Urothelium cell line (cell line): ENCODE results near the gene DDX49.
"Not testable (repeated sequence)": the region's sequence is repeated elsewhere in the genome, so short reads cannot be mapped to it uniquely, and the experiment has no call there.

ENCODE experiments used
- DNase-seq: peaks from one replicate; pipeline ENCODE4 v3.0.0; 2011; ENCODE audit warnings: low spot score, mixed read lengths
- FAIRE-seq: peaks from 2 replicates; lab custom pipeline; 2011; peaks lifted over from hg19 to GRCh38; lab: Jason Lieb, UNC

The DDX49 gene

DNA sequence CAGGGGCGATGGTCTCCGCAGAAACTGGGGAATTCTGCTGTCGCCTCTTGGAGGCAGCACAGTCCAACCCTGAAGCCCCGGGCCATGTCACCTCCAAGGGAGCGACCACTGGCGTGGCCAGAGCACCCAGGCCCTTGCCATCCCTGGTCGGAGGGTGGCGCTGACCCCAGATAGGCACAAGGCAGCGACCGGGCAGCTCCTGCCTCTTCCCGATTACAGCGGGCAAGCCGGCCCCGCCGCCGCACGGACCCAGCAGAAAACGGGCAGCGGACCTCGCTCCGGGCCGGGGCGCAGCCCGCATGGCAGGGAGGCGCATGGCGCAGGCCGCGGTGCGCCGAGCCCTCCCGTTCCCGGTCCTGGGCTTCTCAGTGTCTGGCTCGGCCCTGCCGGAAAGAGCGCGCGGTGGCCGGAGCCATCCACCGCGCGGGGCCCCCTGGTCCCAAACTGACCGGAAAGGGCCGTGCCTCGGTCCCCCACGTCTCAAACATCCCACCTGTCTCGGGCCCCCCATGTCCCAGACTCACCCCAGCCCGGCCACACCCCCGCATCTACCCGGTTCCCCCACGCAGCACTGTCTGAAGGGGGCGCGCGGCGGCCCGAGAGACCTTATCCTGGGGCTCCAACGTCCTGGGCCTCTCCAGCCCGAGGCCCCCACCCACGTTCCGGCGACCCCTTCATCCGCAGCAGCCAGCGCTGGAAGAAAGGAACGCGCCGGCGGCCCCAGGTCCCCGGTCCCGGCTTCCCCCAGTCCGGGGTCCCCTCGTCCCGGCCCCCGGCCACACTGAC is 24.3 kb upstream of the DDX49 start:
- FAIRE-seq (no peak), DNase-seq (peak; percentile 58)

DNA sequence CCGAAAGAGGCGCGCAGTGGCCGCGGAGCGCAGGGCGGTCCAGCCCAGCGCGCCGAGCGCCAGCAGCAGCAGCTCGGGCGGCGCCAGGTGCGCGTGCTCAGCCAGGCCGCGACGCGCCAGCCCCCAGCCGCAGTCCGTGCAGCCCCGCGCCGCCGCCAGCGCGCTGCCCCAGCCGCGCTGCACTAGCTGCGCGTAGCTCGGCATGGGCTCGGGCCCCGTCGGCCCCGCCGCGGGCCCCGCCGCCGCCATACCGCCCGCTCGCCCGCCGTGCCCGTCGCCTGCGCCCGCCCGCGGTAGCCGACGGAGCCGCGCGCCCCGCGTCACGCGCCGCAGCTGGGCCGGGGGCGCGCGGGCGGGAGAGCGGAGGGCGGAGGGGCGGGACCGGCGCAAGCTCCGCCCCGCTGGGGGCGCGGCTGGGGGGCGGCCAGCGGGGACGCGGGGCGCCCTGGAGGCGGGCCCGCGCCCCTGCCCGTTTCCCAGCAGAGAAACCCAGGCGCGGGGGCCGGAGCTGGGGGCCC is 23.6 kb upstream of the DDX49 start, which contains the start of gene CERS1:
Gene CERS1 (minus strand): TSS at position 335 of the 518 bp plus-strand sequence. CDS start 86 bp downstream, at position 249.
- peak; percentile 64 for DNase-seq
- FAIRE-seq, result no peak

DNA sequence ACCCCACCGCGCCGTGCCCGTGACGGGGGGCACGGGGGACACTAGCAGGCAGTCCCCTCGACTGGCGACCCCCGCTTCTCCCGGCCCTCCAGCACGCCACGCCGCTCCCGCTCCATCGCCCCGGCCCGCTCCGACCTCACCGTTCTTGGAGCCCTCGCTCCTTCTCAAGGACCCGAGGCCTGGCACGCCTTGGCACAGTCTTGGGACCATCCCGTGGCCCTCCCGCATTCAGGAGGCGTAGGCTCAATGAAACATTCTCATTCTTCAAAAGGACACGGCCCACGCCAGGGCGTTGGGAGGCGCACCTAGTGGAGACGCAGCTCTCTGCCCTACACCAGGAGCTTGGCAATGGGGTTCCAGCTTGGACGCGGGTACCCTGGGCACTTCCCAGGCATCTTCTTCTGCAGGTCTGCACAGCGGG is 23.1 kb upstream of the DDX49 start:
- DNase-seq (no peak), FAIRE-seq (no peak)

DNA sequence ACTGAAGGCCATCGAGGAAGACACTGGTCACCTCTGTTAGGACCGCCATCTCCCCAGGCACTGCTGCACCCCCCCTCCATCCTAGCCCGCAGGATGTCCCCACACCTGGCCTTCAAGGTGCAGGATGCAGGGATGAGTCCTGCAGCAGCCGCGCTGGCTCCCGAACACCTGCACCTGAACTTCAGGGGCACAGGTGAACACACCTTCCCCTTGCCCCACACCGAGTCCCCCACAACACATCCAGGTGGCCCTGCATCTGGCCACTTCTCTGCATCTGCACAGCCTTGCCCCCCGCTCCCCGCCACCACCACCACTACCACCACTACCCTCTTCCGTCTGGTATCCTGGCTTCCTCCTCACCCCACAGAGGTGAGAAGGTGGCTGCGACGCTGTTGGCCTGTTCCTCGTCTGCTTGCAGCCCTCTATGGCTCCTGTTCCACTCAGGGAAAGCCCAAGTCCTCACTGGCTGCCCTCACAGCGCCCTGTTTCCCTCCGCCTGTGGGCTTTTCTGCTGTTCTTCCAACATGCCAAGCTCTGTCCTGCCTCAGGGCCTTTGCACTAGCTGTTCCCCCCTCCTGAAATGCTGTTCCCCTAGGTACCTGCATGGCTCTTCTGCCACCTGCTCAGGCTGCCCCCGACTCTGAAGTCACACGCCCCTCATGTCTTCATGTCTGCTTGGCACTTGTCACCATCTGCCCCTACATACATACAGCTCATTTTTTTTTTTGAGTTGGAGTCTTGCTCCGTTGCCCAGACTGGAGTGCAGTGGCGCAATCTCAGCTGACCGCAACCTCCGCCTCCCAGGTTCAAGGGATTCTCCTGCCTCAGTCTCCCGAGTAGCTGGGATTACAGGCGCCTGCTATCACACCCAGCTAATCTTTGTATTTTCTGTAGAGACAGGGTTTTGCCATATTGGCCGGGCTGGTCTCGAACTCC is 22.2 kb upstream of the DDX49 start:
- FAIRE-seq (no peak), DNase-seq (no peak)

DNA sequence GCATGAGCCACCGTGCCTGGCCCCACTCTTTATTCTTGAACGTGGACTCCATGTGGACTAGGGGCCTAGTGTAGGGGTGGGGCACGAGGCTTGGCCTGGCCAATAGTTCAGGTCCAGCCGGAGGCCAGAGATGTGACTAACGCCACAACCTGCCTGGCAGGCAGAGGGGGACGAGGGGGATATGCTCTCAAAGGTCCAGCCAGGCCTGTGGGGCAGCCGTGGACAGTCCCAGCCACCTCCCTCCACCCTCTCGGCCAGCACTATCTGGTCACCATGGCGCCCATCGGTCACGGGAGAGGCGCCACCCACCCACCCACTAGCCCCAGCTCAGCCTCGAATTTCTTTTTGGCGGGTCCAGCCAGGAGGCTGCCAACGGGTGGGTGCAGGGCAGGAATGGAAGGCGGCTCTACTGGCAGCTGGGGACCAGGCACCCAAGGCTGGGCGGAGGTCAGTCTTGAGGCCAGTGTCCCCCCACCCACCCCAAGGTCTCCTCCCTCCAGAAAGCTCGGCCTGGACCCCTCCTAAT is 21.4 kb upstream of the DDX49 start:
- FAIRE-seq, result no peak
- DNase-seq, result no peak

DNA sequence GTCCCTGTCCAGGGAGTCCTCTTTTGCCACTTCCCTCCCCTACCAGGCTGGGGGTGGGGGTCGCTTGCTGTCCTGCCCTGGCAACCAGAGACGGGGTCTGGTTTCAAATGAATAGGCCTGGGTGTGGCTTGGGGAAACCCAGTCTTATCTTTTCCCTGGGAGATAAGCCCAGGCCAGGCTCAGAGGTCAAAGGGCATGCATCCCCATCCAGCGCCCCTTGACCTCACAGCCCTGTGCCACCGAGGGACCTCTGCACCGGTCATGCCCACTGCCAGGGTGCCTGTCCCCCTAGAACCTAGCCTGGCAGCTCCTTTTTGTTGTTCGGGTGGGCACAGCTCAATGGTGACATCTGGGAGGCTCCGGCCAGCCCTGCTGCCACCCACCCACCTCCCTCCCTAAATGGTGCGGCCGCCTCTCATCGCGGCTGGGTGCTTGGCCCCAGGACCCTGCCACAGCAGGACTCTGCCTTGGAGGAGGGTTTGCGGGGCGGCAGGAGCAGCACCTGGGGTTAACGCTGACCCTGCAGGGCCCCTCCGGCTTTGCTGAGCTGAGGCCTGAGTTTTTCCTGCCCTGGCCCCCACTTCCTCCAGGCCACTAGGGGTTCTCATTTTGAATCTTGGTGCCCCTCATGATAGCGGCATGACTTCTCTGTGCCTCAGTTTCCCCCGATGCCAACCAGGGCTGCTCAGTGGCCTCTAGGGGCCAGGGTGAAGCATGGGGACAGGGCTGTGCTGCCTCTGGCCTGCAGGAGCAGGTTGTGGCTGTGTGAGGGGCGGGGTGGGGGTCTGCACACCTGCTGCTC is 20.7 kb upstream of the DDX49 start:
- FAIRE-seq, result no peak

DNA sequence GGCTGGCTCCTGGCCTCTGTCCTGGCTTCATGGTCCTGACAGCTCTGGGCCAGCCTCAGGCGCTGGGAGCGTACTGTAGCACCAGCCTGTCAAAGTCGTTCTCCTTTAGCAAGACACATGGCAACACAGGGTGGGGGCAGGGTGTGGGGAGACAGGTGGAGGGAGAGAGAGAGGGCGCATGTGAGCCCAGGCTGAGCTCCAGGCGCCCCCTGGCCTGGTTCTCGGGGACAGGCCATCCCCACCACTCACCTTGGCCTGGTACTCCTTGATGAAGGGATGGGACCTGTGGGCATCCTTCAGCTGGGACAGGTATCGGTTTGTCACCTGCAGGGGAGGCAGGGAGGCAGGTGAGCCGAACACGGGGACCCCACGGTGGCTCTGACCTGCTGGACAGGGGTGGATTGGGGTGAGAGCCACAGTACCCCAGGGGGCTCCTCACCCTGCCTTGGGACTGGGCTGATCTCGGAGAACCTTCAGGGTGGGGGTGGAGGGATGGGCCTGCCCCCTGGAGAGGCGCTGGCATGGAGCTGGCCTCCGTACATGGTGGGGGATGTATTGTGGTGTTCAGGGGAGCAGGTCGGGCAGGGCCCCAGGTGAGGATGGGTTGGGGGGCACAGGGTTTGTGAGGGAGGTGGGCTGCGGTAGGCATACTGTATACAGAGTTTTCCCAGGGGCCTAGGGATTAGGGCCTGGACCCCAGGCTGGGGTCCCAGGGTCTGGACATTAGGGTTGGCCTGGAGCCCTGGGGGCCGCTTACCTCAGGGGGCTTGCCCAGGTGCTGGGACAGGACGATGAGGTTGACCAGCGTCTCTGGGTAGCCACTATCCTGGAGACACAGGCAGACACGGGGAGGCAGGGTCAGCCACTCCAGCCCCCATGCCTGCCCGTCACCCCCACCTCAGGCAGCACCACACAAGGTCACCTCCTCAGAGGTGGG is 19.6 kb upstream of the DDX49 start:
- FAIRE-seq (no peak), DNase-seq (no peak)

More for the DNA sequence above, 20.7 kb upstream of the DDX49 start:
- no peak for DNase-seq

DNA sequence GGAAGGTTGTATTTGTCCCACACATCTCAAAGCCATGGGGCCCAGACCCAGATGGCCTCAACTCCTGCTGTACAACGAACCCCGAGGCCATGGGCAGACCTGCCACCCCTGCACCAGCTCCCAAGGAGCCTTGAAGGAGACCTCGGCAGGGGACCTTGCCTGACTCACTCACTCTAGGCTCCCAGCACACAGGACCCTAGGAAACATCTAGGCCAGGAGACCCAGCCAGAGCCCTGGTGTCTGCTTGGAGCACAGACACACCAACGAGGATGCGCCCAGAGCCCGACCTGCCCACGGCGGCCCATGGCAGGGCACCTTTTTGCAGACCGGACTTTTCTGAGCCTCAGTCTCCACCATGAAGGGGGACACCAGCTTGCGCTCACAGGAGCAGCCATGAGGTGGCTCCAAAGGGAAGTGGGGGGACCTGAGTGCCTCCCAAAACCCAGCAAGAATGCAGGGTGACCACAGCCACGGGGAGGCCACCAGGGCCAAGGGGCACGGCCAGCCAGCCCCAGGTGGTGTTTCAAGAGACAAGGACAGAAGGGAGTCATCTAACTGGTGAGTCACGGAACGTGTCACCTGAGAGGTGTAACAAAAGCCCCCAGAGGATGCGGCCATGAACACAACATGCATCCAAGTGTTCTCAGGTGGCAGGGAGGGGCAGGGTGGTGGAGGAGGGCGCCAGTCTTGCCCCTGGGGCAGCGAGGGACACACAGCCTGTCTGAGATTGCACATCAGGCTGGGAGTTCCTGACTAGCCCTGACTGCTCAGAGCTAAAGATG is 18.6 kb upstream of the DDX49 start:
- FAIRE-seq (no peak), DNase-seq (no peak)

DNA sequence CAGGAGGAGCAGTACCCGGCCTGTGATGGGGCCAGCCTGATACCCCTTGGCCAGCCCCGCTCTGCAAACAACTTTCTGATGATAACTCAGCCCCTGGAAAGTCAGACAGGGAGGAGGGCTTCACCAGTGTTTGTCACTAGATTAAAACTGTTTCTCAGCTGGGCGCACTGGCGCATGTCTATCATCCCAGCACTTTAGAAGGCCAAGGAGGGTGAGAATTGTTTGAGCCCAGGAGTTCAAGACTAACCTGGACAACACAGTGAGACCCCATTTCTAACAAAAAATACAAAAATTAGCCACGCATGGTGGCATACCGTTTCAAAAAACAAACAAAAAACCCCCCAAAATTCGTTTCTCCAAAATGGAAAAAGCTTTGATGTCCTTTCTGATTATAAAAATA is 18.0 kb upstream of the DDX49 start:
- no peak for DNase-seq
- FAIRE-seq, result no peak

DNA sequence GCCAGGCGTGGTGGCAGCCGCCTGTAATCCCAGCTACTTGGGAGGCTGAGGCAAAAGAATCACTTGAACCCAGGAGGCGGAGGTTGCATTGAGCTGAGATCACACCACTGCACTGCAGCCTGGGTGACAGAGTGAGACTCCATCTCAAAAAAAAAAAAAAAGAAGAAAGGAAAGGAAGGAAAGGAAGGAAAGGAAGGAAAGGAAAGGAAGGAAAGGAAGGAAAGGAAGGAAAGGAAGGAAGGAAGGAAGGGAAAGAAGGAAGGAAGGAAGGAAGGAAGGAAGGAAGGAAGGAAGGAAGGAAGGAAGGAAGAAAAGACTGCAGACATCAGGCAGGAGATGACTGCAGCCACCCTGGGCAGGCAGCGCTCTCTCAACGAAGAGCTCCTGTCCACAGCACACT is 17.0 kb upstream of the DDX49 start:
- not testable (repeated sequence) for FAIRE-seq, DNase-seq

DNA sequence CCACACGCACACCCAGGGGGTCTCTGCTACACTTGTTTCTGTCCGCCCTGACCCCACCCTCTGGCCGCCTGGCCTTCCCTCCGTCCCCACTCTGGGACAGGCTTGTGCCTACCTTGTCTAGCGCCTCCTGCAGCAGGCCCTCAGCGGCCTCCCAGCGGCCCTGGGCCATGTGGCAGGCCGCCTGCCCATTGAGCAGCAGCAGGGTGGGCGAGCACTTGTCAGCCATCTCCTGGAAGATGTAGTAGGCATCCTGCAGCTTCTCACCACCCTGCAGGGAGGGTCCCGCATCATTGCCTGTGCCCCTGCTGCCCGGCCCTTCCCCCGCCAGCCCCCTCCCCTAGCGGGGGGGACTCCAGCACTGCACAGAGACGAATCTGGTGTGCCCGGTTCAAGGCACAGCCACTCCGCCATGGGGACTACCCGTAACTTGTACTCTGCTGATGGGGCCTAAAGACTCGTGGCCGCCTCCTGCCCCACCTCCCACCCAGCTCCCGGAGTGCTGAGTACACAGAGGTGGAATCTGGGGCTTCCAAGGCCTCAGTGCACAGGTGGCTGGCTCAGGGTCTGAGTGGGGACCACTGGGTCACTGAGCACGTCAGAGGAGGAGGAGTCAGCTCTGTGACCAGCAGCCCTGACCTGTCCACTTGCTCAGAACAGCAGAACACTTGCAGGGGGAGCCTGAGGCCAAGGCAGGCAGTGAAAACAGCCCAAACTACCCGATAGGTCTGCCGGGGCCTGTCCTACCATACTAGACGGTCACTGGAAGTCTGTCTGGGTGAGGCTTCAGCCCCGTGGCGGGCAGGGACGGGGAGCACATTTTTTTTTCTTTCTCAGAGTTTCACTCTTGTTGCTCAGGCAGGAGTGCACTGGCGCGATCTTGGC is 16.1 kb upstream of the DDX49 start:
- no peak for DNase-seq
- no peak for FAIRE-seq

DNA sequence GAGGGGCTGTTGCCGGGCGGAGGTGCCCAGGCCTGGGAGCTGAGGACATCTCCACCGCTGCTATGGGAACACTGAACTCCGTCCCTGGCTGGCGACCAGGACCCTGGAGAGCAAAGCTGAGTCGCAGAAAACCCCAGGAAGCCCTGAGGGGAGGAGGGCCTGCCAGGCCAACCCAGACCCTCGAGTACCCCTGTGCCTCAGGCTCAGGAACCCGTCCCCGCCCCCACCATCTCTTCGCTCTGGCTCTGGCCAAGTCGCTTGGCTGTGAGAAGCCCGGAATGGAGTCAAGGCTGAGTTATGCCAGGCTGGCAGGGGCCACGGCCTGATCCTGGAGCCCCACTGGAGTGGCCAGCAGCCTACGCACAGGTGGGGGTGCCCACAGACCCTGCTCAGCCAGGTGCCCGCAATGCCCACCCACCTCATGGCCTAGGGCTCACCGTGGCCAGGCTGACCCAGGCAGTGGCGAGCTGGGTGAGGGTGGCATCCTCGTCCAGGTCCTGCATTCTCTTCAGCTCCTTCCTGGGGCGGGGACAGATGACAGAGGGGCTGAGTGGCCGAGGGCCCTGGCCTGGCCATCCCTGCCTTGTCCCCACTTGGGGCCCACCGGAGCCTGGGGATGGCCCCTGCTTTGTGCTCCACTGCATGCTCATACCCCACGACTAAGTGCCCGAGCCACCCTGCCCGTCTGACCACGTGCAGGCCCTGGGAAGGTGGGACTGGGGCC is 15.0 kb upstream of the DDX49 start:
- no peak for DNase-seq
- FAIRE-seq, result no peak

DNA sequence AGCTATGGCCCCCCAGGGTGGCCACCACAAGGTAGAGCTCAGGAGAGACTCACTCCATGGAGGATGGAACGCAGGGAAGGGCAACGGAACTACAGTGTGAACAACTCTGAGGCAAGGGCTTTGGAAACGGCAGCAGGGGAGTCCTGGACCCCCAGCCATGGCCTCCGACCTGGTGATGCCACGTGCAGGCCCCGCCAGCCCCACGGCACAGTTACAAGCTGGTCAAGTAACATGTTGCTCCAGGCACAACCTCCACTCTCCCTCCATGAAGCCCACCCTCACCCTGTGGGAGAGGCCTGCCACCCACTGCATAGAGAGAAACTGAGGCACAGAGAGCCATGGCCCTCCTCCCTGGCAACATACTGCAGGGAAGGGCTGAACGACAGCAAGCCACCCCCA is 14.5 kb upstream of the DDX49 start:
- FAIRE-seq, result no peak
- DNase-seq, result no peak

DNA sequence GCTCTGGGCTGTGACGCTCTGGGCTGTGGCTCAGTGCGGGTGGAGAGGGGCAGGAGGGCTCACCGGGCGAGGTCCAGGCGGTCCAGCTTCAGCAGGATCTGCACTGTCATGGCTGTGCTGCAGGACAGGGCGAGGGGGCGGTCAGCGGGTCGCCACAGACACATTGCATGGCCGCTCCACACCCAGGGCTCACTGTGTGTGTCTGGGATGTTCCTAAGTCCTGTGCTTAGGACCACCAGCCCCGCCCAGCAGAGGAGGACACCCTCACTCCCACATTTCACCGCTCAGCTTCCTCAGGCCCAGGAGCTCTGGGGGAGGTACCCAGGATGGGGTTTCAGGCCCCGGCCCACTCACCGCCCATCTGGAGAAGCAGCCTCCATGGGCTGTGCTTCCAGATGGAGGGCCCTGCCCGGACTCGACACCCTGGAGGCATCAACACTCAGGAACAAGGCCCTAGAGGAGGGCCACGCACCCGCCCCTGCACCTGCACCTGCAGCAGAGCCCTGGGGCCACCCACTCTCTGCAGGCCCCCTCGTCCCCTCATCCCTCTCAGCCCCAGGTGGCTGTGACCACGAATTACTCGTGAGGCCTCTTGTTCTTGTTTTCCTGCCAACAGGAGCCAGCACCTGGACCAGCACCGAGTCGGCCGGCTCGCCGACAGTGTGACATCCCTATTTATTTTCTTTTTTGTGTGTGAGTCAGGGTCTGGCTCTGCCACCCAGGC is 13.8 kb upstream of the DDX49 start:
- no peak for FAIRE-seq
- DNase-seq, result no peak

DNA sequence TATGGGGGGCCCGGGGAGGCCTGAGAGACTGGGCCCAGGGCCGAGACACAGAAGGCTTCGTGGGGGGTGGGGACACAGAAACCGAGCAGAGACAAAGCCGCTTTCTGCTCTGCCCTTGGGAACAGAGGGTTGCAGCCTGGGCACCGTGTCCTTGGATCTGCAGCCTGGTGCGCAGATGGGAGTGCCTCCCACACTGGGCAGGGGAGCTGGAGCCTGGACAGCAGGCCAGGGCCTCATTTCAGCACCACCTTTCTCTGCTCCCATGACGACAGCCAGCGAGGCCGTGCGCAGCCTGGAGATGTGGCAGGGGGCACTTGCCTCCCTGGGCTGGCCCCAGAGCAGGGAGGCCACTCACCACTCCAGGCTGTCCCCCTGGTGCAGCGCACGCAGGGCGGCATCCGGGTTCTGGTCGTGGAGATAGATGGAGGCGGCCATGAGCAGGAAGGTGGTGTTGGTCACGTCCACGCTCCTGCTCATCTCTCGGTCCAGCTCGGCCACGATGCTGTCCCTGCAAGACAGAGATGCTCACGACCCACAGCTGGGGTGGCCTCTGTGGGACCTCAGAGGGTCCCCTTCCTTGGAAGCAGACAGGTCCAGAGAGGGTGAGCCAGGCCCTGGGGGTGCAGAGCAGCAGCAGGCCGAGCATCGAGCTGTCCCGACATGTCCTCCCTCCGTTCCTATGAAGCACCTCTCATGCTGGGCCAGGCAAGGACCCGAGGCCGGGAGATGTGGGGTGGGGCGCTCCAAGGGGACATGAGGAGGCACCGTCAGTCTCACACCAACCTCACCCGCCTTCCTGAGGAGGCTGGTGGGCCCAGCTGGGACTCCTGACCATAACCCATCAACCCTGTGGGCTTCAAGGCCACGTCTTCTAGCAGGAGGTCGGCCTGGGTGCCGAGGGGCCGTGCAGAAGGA is 12.7 kb upstream of the DDX49 start:
- DNase-seq (no peak), FAIRE-seq (no peak)
